Lower leg skin (tissue), 3 donors: ENCODE results near the gene NPAS1.

ENCODE experiments used
- CTCF ChIP-seq, 3 donors: fragments of 450-650 bp; IDR thresholded peaks; one replicate each; pipeline ENCODE4 v1.5.1; 2016; ENCODE audit warnings: antibody characterized with exemption in 3 of 3, mild to moderate bottlenecking in 3 of 3, moderate library complexity in 2 of 3
- POLR2A ChIP-seq, 2 donors: fragments of 450-650 bp; IDR thresholded peaks; one replicate each; pipeline ENCODE4 v1.6.1; 2016 to 2017; ENCODE audit warnings: antibody characterized with exemption in 2 of 2, mild to moderate bottlenecking in 1 of 2, moderate library complexity in 1 of 2

- TF ChIP-seq POLR2A (IDR thresholded peaks at IDR 0.05), result no peak
- TF ChIP-seq CTCF (IDR thresholded peaks at IDR 0.05), result no peak
These were observed 33.9 kb upstream of the NPAS1 start for GRCh38 chr19:46985542-46986415.
